Caco-2 (cell line): Measurements from ENCODE around the gene MCAT. TPM values are rescaled to one million over a fixed set of nuclear protein-coding genes. Genes with fewer than 3 reads are reported as not detected.

Source experiments
- BruUV-seq: library from RNA; stranded (reverse); fragments of 400-500 nt; replicated peaks from 2 replicates; lab custom pipeline; 2021; lab: Mats Ljungman, UMichigan
- CTCF ChIA-PET: fragments of 300-600 bp; sonication (Branson Sonifier 250); formaldehyde crosslinking; loops from one replicate; lab custom pipeline; 2022; ENCODE audit warnings: antibody characterized with exemption; lab: Charles Lee
- POLR2A ChIA-PET: fragments of 300-600 bp; sonication (Branson Sonifier 250); formaldehyde crosslinking; loops from one replicate; lab custom pipeline; 2022; ENCODE audit warnings: antibody characterized with exemption; lab: Charles Lee
- DNase-seq, 2 experiments: peaks; one replicate each; pipeline versions ENCODE4 v3.0.0 to v3.0.0-alpha.2; 2020 to 2022
- H3K27me3 ChIP-seq: replicated peaks from 2 replicates; pipeline ENCODE4 v1.6.0; 2011; ENCODE audit warnings: low read length; ENCODE audit not compliant: control insufficient read depth, insufficient read depth
- H3K36me3 ChIP-seq: 2 replicates; pipeline ENCODE4 v1.5.1; 2011; ENCODE audit warnings: low read length; ENCODE audit not compliant: control insufficient read depth, insufficient read depth
- H3K4me1 ChIP-seq: fragments of 250-450 bp; sonication (Bioruptor Pico); 2 replicates; pipeline ENCODE4 v1.5.1; 2020; ENCODE audit warnings: mild to moderate bottlenecking
- H3K4me3 ChIP-seq: 2 replicates; pipeline ENCODE4 v1.5.1; 2011; ENCODE audit warnings: low read depth, mild to moderate bottlenecking, control low read depth, low read length
- H3K9me3 ChIP-seq: fragments of 250-450 bp; sonication (Bioruptor Pico); 2 replicates; pipeline ENCODE4 v1.5.1; 2020; ENCODE audit warnings: mild to moderate bottlenecking, moderate library complexity
- H3K27ac Mint-ChIP-seq: one replicate; pipeline ENCODE4 v1.8.0; 2022; ENCODE audit warnings: mixed read lengths; ENCODE audit not compliant: unreplicated experiment
- H3K27me3 Mint-ChIP-seq: one replicate; pipeline ENCODE4 v1.8.0; 2022; ENCODE audit warnings: mixed read lengths; ENCODE audit not compliant: insufficient read depth, unreplicated experiment
- H3K36me3 Mint-ChIP-seq: one replicate; pipeline ENCODE4 v1.8.0; 2022; ENCODE audit warnings: mild to moderate bottlenecking, mixed read lengths; ENCODE audit not compliant: insufficient read depth, unreplicated experiment
- H3K4me1 Mint-ChIP-seq: one replicate; pipeline ENCODE4 v1.8.0; 2022; ENCODE audit warnings: low read depth, mixed read lengths; ENCODE audit not compliant: unreplicated experiment
- H3K4me3 Mint-ChIP-seq: one replicate; pipeline ENCODE4 v1.8.0; 2022; ENCODE audit warnings: mild to moderate bottlenecking, moderate library complexity, mixed read lengths; ENCODE audit not compliant: unreplicated experiment
- H3K9me3 Mint-ChIP-seq: one replicate; pipeline ENCODE4 v1.8.0; 2022; ENCODE audit warnings: mixed read lengths; ENCODE audit not compliant: unreplicated experiment
- CTCF ChIP-seq, 2 experiments: fragments of 200-600 bp in 1 of 2; IDR thresholded peaks; 1 replicate in 1 of 2; 2 replicates in 1 of 2; pipeline versions ENCODE4 v1.5.1 to v1.8.0; 2011 to 2022; ENCODE audit warnings: antibody characterized with exemption in 1 of 2, control low read depth in 1 of 2, inconsistent platforms in 1 of 2, low read depth in 1 of 2, low read length in 1 of 2, mild to moderate bottlenecking in 1 of 2, moderate library complexity in 1 of 2; ENCODE audit not compliant: insufficient read depth in 1 of 2, severe bottlenecking in 1 of 2, unreplicated experiment in 1 of 2
- intact Hi-C: fragments of 100-400 bp; cut with micrococcal nuclease; formaldehyde crosslinking; loops from one replicate; pipeline ENCODE4 v1.10.0; 2022; ENCODE audit not compliant: unreplicated experiment
- total RNA-seq: library from RNA; stranded (reverse); gene quantifications from 2 replicates; pipeline ENCODE4 v1.2.3, GENCODE V29; 2022

MCAT gene
- total RNA-seq, 1 experiment from 2014 or later, result 23.5 TPM

- POLR2A ChIA-PET, result no interaction called here
- no peaks in the 10 kb centered on the region for H3K27me3 Mint-ChIP-seq
- Histone ChIP-seq H3K36me3 (no peaks in the 10 kb centered on the region), H3K27me3 (no peaks in the 10 kb centered on the region), H3K4me1 (peaks cover 3% of the 10 kb centered on the region), H3K9me3 (no peaks in the 10 kb centered on the region), H3K4me3 (no peak overlapping the region)
- CTCF ChIA-PET, result no interaction called here
- H3K4me1 Mint-ChIP-seq, result no peaks in the 10 kb centered on the region
- H3K27ac Mint-ChIP-seq, result no peak overlapping the region
- TF ChIP-seq CTCF (IDR thresholded peaks at IDR 0.05; ENCODE audit: insufficient read depth in 1 of 2, low read depth in 1 of 2, low read length in 1 of 2, severe bottlenecking in 1 of 2, unreplicated experiment in 1 of 2), result no peak
- H3K9me3 Mint-ChIP-seq, result no peaks in the 10 kb centered on the region
- no peak for DNase-seq
- H3K36me3 Mint-ChIP-seq, result peaks cover 17% of the 10 kb centered on the region
- intact Hi-C loops, result no loop called here
- no TSS peak for BruUV-seq
- peak overlapping the region; percentile 19 for H3K4me3 Mint-ChIP-seq
Observed at GRCh38 chr22:43113526-43114251, 29.5 kb downstream of the MCAT start.

GRCh38 chr22:43110927-43111623, 32.1 kb downstream of the MCAT start:
- peak overlapping the region; percentile 87 for H3K4me3 ChIP-seq
- no TSS peak for BruUV-seq
- ChIA-PET CTCF (interaction anchor here (0.6 to 1.6 kb wide), 3 partner anchors 21 to 121 kb away, joined by 3 to 4 read pairs (median 4); no protein-coding TSS in a partner anchor), POLR2A (interaction anchor here (0.6 to 0.7 kb wide), 2 partner anchors 14 to 1164 kb away, joined by 3 to 5 read pairs; partner anchors contain the start of gene CENPM)
- DNase-seq, result peak in 1 of 2 experiments; percentile 48
- no peaks in the 10 kb centered on the region for H3K27me3 ChIP-seq
- Mint-ChIP-seq H3K9me3 (no peaks in the 10 kb centered on the region), H3K4me1 (peaks cover 7% of the 10 kb centered on the region), H3K4me3 (peak overlapping the region; percentile 76), H3K27ac (no peak overlapping the region), H3K36me3 (peaks cover 17% of the 10 kb centered on the region), H3K27me3 (no peaks in the 10 kb centered on the region)
- H3K36me3 ChIP-seq, result no peaks in the 10 kb centered on the region
- TF ChIP-seq CTCF (IDR thresholded peaks at IDR 0.05; ENCODE audit: insufficient read depth in 1 of 2, low read depth in 1 of 2, low read length in 1 of 2, severe bottlenecking in 1 of 2, unreplicated experiment in 1 of 2), result no peak
- peaks cover 3% of the 10 kb centered on the region for H3K4me1 ChIP-seq
- H3K9me3 ChIP-seq, result no peaks in the 10 kb centered on the region
- intact Hi-C loops, result no loop called here

- no peaks in the 10 kb centered on the region for H3K27me3 Mint-ChIP-seq
- peaks cover 12% of the 10 kb centered on the region for H3K36me3 Mint-ChIP-seq
- ChIA-PET CTCF (interaction anchor here (0.6 to 1.6 kb wide), 3 partner anchors 20 to 121 kb away, joined by 3 to 4 read pairs (median 4); no protein-coding TSS in a partner anchor), POLR2A (no interaction called here)
- peak in 1 of 2 experiments; percentile 34 for TF ChIP-seq CTCF (IDR thresholded peaks at IDR 0.05; ENCODE audit: insufficient read depth in 1 of 2, low read depth in 1 of 2, low read length in 1 of 2, severe bottlenecking in 1 of 2, unreplicated experiment in 1 of 2)
- no peak within 1 kb of the TSS for H3K27ac Mint-ChIP-seq
- Histone ChIP-seq H3K4me3 (peak within 1 kb of the TSS; percentile 87), H3K36me3 (no peaks in the 10 kb centered on the region), H3K27me3 (no peaks in the 10 kb centered on the region), H3K4me1 (peaks cover 4% of the 10 kb centered on the region), H3K9me3 (no peaks in the 10 kb centered on the region)
- no TSS peak for BruUV-seq
- DNase-seq, result peak; percentile 62 to 64
- H3K4me3 Mint-ChIP-seq, result peak within 1 kb of the TSS; percentile 76
- no peaks in the 10 kb centered on the region for H3K9me3 Mint-ChIP-seq
- intact Hi-C loops, result no loop called here
- peaks cover 7% of the 10 kb centered on the region for H3K4me1 Mint-ChIP-seq
Observed at GRCh38 chr22:43110444-43110926, 32.7 kb downstream of the MCAT start, which contains the start of gene BIK. TSS of gene BIK (plus strand) at chr22:43110750. CDS start at chr22:43124023, 13,273 bp downstream.
